Mesenchymal stem cell (in vitro differentiated cells and primary cell): ENCODE results near the gene TNIP1.

Experiments
- DNase-seq: peaks from one replicate; pipeline ENCODE4 v3.0.0-alpha.2; 2013
- H2AFZ ChIP-seq: one replicate; pipeline ENCODE4 v1.6.1; 2013; ENCODE audit warnings: low read depth, mild to moderate bottlenecking, control low read depth, inconsistent platforms, low read length, moderate library complexity
- H2AK5ac ChIP-seq: 2 replicates; pipeline ENCODE4 v1.6.1; 2013; ENCODE audit warnings: low read length, moderate library complexity, mild to moderate bottlenecking, inconsistent platforms; ENCODE audit not compliant: severe bottlenecking
- H2BK120ac ChIP-seq: one replicate; pipeline ENCODE4 v1.6.1; 2013; ENCODE audit warnings: low read depth, mild to moderate bottlenecking, inconsistent platforms, low read length, moderate library complexity
- H2BK12ac ChIP-seq, 2 experiments: one replicate each; pipeline ENCODE4 v1.6.1; 2013; ENCODE audit warnings: inconsistent platforms in 2 of 2, low read length in 2 of 2, mild to moderate bottlenecking in 2 of 2, moderate library complexity in 2 of 2, control low read depth in 1 of 2
- H2BK15ac ChIP-seq: one replicate; pipeline ENCODE4 v1.6.1; 2013; ENCODE audit warnings: mild to moderate bottlenecking, low read depth, inconsistent platforms; ENCODE audit not compliant: poor library complexity, severe bottlenecking
- H2BK5ac ChIP-seq: 2 replicates; pipeline ENCODE4 v1.6.1; 2013; ENCODE audit warnings: low read depth, mild to moderate bottlenecking, low read length, control low read depth, inconsistent platforms; ENCODE audit not compliant: poor library complexity, severe bottlenecking
- H3K14ac ChIP-seq, 2 experiments: one replicate each; pipeline ENCODE4 v1.6.1; 2013; ENCODE audit warnings: inconsistent platforms in 2 of 2, low read length in 2 of 2, control low read depth in 1 of 2, mild to moderate bottlenecking in 1 of 2, moderate library complexity in 1 of 2
- H3K18ac ChIP-seq, 2 experiments: one replicate each; pipeline ENCODE4 v1.6.1; 2013; ENCODE audit warnings: inconsistent platforms in 2 of 2, low read length in 2 of 2, control low read depth in 1 of 2, low read depth in 1 of 2, mild to moderate bottlenecking in 1 of 2
- H3K23ac ChIP-seq, 2 experiments: one replicate each; pipeline ENCODE4 v1.6.1; 2013; ENCODE audit warnings: inconsistent platforms in 2 of 2, low read length in 2 of 2, mild to moderate bottlenecking in 2 of 2, moderate library complexity in 2 of 2, control low read depth in 1 of 2
- H3K27ac ChIP-seq: 2 replicates; pipeline ENCODE4 v1.5.1; 2013; ENCODE audit warnings: mild to moderate bottlenecking, moderate library complexity, low read length, control low read depth, inconsistent platforms; ENCODE audit not compliant: poor library complexity, severe bottlenecking
- H3K27me3 ChIP-seq, 2 experiments: 2 replicates each; pipeline versions ENCODE4 v1.6.1 to v1.7.0; 2013; ENCODE audit warnings: low read length in 2 of 2, mild to moderate bottlenecking in 2 of 2, moderate library complexity in 2 of 2, control low read depth in 1 of 2, inconsistent platforms in 1 of 2; ENCODE audit not compliant: control insufficient read depth in 1 of 2, insufficient read depth in 1 of 2
- H3K36me3 ChIP-seq, 2 experiments: 2 replicates each; pipeline versions ENCODE4 v1.6.1 to v1.7.0; 2013; ENCODE audit warnings: low read length in 2 of 2, control low read depth in 1 of 2, inconsistent platforms in 1 of 2, low read depth in 1 of 2, mild to moderate bottlenecking in 1 of 2; ENCODE audit not compliant: insufficient read depth in 2 of 2, control insufficient read depth in 1 of 2
- H3K4ac ChIP-seq, 2 experiments: one replicate each; pipeline ENCODE4 v1.6.1; 2013; ENCODE audit warnings: inconsistent platforms in 2 of 2, low read length in 2 of 2, mild to moderate bottlenecking in 2 of 2, moderate library complexity in 2 of 2, control low read depth in 1 of 2, low read depth in 1 of 2
- H3K4me1 ChIP-seq: 2 replicates; pipeline ENCODE4 v1.6.1; 2013; ENCODE audit warnings: low read depth, low read length, control low read depth; ENCODE audit not compliant: control insufficient read depth, insufficient read depth
- H3K4me2 ChIP-seq: 2 replicates; pipeline ENCODE4 v1.6.1; 2013; ENCODE audit warnings: low read length, mild to moderate bottlenecking, inconsistent platforms; ENCODE audit not compliant: poor library complexity, severe bottlenecking
- H3K4me3 ChIP-seq, 2 experiments: 2 replicates each; pipeline versions ENCODE4 v1.5.1 to v1.7.0; 2013; ENCODE audit warnings: low read length in 2 of 2, mild to moderate bottlenecking in 2 of 2, control low read depth in 1 of 2, low read depth in 1 of 2; ENCODE audit not compliant: insufficient read depth in 1 of 2
- H3K79me1 ChIP-seq: replicated peaks from 2 replicates; pipeline ENCODE4 v1.6.1; 2013; ENCODE audit warnings: mild to moderate bottlenecking, control low read depth, low read length, inconsistent platforms; ENCODE audit not compliant: poor library complexity, severe bottlenecking
- H3K9ac ChIP-seq: 2 replicates; pipeline ENCODE4 v1.7.0; 2013; ENCODE audit warnings: mild to moderate bottlenecking, low read length, moderate library complexity
- H3K9me3 ChIP-seq: 2 replicates; pipeline ENCODE4 v1.7.0; 2013; ENCODE audit warnings: mild to moderate bottlenecking, low read length; ENCODE audit not compliant: control insufficient read depth
- H4K8ac ChIP-seq: one replicate; pipeline ENCODE4 v1.6.1; 2013; ENCODE audit warnings: inconsistent platforms, mild to moderate bottlenecking, low read length, moderate library complexity
- H4K91ac ChIP-seq: one replicate; pipeline ENCODE4 v1.6.1; 2013; ENCODE audit warnings: mild to moderate bottlenecking, low read length, inconsistent platforms
- WGBS: methylation state at CpG from one replicate; pipeline ENCODE4 v1.1.7; 2013; ENCODE audit warnings: mixed read lengths; 5-methylcytosine and 5-hydroxymethylcytosine counted together

TNIP1 gene

GRCh38 chr5:151008906-151009305 lies 71.9 kb downstream of the TNIP1 start:
- no peak overlapping the region for H3K14ac ChIP-seq
- DNase-seq: no peak
- H3K79me1 ChIP-seq: no peaks in the 10 kb centered on the region
- no peak overlapping the region for H2AFZ ChIP-seq
- H3K4ac ChIP-seq: no peak overlapping the region
- H2BK120ac ChIP-seq: no peak overlapping the region
- H4K8ac ChIP-seq: no peak overlapping the region
- H2BK5ac ChIP-seq: no peak overlapping the region
- no peak overlapping the region for H2BK12ac ChIP-seq
- no peak overlapping the region for H2AK5ac ChIP-seq
- no peaks in the 10 kb centered on the region for H3K27me3 ChIP-seq
- H3K9ac ChIP-seq: no peak overlapping the region
- no peak overlapping the region for H3K4me3 ChIP-seq
- no peak overlapping the region for H3K4me2 ChIP-seq
- no peaks in the 10 kb centered on the region for H3K36me3 ChIP-seq
- no peak overlapping the region for H2BK15ac ChIP-seq
- H3K23ac ChIP-seq: no peak overlapping the region
- no peak overlapping the region for H3K27ac ChIP-seq
- H3K4me1 ChIP-seq: peaks cover 10% of the 10 kb centered on the region
- no peaks in the 10 kb centered on the region for H3K9me3 ChIP-seq
- H4K91ac ChIP-seq: no peak overlapping the region
- H3K18ac ChIP-seq: no peak overlapping the region
- 96% methylated on average over 4 of the region's 4 CpGs for WGBS

GRCh38 chr5:151008210-151008491 lies 72.7 kb downstream of the TNIP1 start:
- Histone ChIP-seq H3K4me3 (no peak overlapping the region), H2BK5ac (no peak overlapping the region), H2AK5ac (no peak overlapping the region), H3K27me3 (no peaks in the 10 kb centered on the region), H3K27ac (no peak overlapping the region), H2BK12ac (peak overlapping the region in 1 of 2 experiments; percentile 4), H3K79me1 (no peaks in the 10 kb centered on the region), H3K4ac (no peak overlapping the region), H3K9ac (no peak overlapping the region), H4K8ac (no peak overlapping the region), H3K9me3 (no peaks in the 10 kb centered on the region), H3K14ac (no peak overlapping the region), H3K18ac (no peak overlapping the region), H3K36me3 (no peaks in the 10 kb centered on the region), H3K4me2 (no peak overlapping the region), H2BK15ac (no peak overlapping the region), H2BK120ac (no peak overlapping the region), H3K23ac (no peak overlapping the region), H3K4me1 (peaks cover 10% of the 10 kb centered on the region), H4K91ac (no peak overlapping the region), H2AFZ (no peak overlapping the region)
- 37% methylated on average over 2 of the region's 2 CpGs for WGBS
- DNase-seq: no peak

- peaks cover 10% of the 10 kb centered on the region for H3K4me1 ChIP-seq
- no peak overlapping the region for H3K9ac ChIP-seq
- no peaks in the 10 kb centered on the region for H3K9me3 ChIP-seq
- H3K27me3 ChIP-seq: no peaks in the 10 kb centered on the region
- H2BK15ac ChIP-seq: no peak overlapping the region
- H2BK120ac ChIP-seq: no peak overlapping the region
- H4K8ac ChIP-seq: no peak overlapping the region
- no peaks in the 10 kb centered on the region for H3K79me1 ChIP-seq
- no peak overlapping the region for H2AFZ ChIP-seq
- H3K14ac ChIP-seq: no peak overlapping the region
- H3K4ac ChIP-seq: no peak overlapping the region
- H4K91ac ChIP-seq: no peak overlapping the region
- WGBS: 92% methylated on average over 7 of the region's 7 CpGs
- no peak overlapping the region for H3K4me3 ChIP-seq
- H2BK5ac ChIP-seq: no peak overlapping the region
- no peak for DNase-seq
- no peaks in the 10 kb centered on the region for H3K36me3 ChIP-seq
- H3K27ac ChIP-seq: no peak overlapping the region
- H3K18ac ChIP-seq: no peak overlapping the region
- no peak overlapping the region for H2BK12ac ChIP-seq
- H3K4me2 ChIP-seq: no peak overlapping the region
- H3K23ac ChIP-seq: no peak overlapping the region
- no peak overlapping the region for H2AK5ac ChIP-seq
These were observed 73.2 kb downstream of the TNIP1 start for GRCh38 chr5:151007430-151008209.

- Histone ChIP-seq H3K23ac (no peak overlapping the region), H4K91ac (peak overlapping the region; percentile 96), H2BK12ac (peak overlapping the region; percentile 60 to 80), H3K4me1 (peaks cover 10% of the 10 kb centered on the region), H3K14ac (peak overlapping the region in 1 of 2 experiments; percentile 13), H3K79me1 (no peaks in the 10 kb centered on the region), H3K4ac (peak overlapping the region; percentile 20 to 30), H3K27ac (no peak overlapping the region), H2BK5ac (no peak overlapping the region), H3K4me2 (no peak overlapping the region), H2AFZ (no peak overlapping the region), H3K9ac (peak overlapping the region; percentile 74), H3K18ac (peak overlapping the region; percentile 73 to 74), H2BK15ac (peak overlapping the region; percentile 80), H2AK5ac (peak overlapping the region; percentile 42), H4K8ac (peak overlapping the region; percentile 42), H2BK120ac (peak overlapping the region; percentile 54), H3K4me3 (peak overlapping the region in 1 of 2 experiments; percentile 42), H3K36me3 (no peaks in the 10 kb centered on the region), H3K9me3 (no peaks in the 10 kb centered on the region), H3K27me3 (no peaks in the 10 kb centered on the region)
- 96% methylated on average over 4 of the region's 5 CpGs for WGBS
- DNase-seq: no peak
These were observed 74.0 kb downstream of the TNIP1 start for GRCh38 chr5:151006704-151007334.
